Body of pancreas (tissue), 4 donors: ENCODE measurements around the gene CTCF.

ENCODE experiments used
- CTCF ChIP-seq, 7 experiments: fragments of 450-650 bp in 4 of 7; fragments of 200-600 bp in 3 of 7; sonication (generic) in 3 of 7; IDR thresholded peaks; one replicate each; pipeline ENCODE4 v1.5.1; 2016 to 2019; ENCODE audit warnings: antibody characterized with exemption in 7 of 7
- POLR2A ChIP-seq, 3 donors: fragments of 450-650 bp; IDR thresholded peaks; one replicate each; pipeline ENCODE4 v1.6.1; 2016; ENCODE audit warnings: antibody characterized with exemption in 3 of 3, mild to moderate bottlenecking in 2 of 3

GRCh38 chr16:67528870-67529581 is 33.3 kb upstream of the CTCF start:
- peak; percentile 51 to 71 (median 67) for TF ChIP-seq POLR2A (IDR thresholded peaks at IDR 0.05)
- TF ChIP-seq CTCF (IDR thresholded peaks at IDR 0.05), result no peak
